Tibial nerve (tissue), 4 donors: ENCODE measurements around the gene CCDC24. TPM values are rescaled to one million over a fixed set of nuclear protein-coding genes. Genes with fewer than 3 reads are reported as not detected.
A peak's percentile ranks its signal among the peaks of the same experiment; 100 is the strongest.

ENCODE experiments used
- DNase-seq, 2 donors: peaks; one replicate each; pipeline ENCODE4 v3.0.0-alpha.2; 2019; ENCODE audit warnings: low spot score in 2 of 2
- H3K27ac ChIP-seq, 4 donors: fragments of 200-600 bp; sonication (generic) in 3 of 4; one replicate each; pipeline ENCODE4 v1.5.1; 2017 to 2019; ENCODE audit warnings: mild to moderate bottlenecking in 1 of 4
- H3K27me3 ChIP-seq, 2 donors: fragments of 200-600 bp; sonication (generic) in 1 of 2; one replicate each; pipeline versions ENCODE4 v1.5.1 to v1.6.0; 2017 to 2019
- H3K36me3 ChIP-seq, 3 donors: fragments of 200-600 bp; sonication (generic); one replicate each; pipeline ENCODE4 v1.5.1; 2018 to 2019
- H3K4me1 ChIP-seq, 4 donors: fragments of 200-600 bp; sonication (generic) in 3 of 4; one replicate each; pipeline ENCODE4 v1.5.1; 2017 to 2019
- H3K4me3 ChIP-seq, 4 donors: fragments of 200-600 bp; sonication (generic) in 3 of 4; one replicate each; pipeline ENCODE4 v1.5.1; 2017 to 2019; ENCODE audit warnings: mild to moderate bottlenecking in 1 of 4, moderate library complexity in 1 of 4
- H3K9me3 ChIP-seq, 4 donors: fragments of 200-600 bp; sonication (generic) in 3 of 4; one replicate each; pipeline ENCODE4 v1.5.1; 2017 to 2019
- CTCF ChIP-seq, 5 experiments: fragments of 200-600 bp in 3 of 5; fragments of 450-650 bp in 2 of 5; sonication (generic) in 3 of 5; IDR thresholded peaks; one replicate each; pipeline ENCODE4 v1.5.1; 2016 to 2019; ENCODE audit warnings: antibody characterized with exemption in 5 of 5, mild to moderate bottlenecking in 3 of 5, moderate library complexity in 2 of 5
- EP300 ChIP-seq, 2 donors: sonication (generic); formaldehyde crosslinking; IDR thresholded peaks; one replicate each; pipeline ENCODE4 v1.6.1; 2017; ENCODE audit warnings: antibody characterized with exemption in 2 of 2, mild to moderate bottlenecking in 1 of 2
- POLR2A ChIP-seq, 2 donors: fragments of 450-650 bp; IDR thresholded peaks; one replicate each; pipeline ENCODE4 v1.6.1; 2017; ENCODE audit warnings: antibody characterized with exemption in 2 of 2, mild to moderate bottlenecking in 2 of 2, moderate library complexity in 2 of 2
- WGBS, 2 donors: methylation state at CpG; one replicate each; pipeline ENCODE4 v1.1.5; 2018; 5-methylcytosine and 5-hydroxymethylcytosine counted together
- total RNA-seq, 4 donors: library from RNA; depleted of rRNA; stranded (reverse); fragments of >200 nt; gene quantifications; one replicate each; pipeline ENCODE4 v1.1.0, GENCODE V29; 2016

The CCDC24 gene
- total RNA-seq, 4 donors from 2014 or later, result 5.4 to 18.8 (median 8.9) TPM

- H3K9me3 ChIP-seq, result no peaks in the 10 kb centered on the region
- WGBS, 2 donors, result 89 to 92% methylated on average over 8 of the region's 8 CpGs
- TF ChIP-seq POLR2A (IDR thresholded peaks at IDR 0.05) (no peak), EP300 (IDR thresholded peaks at IDR 0.05) (no peak), CTCF (IDR thresholded peaks at IDR 0.05) (no peak)
- H3K27ac ChIP-seq, result no peak overlapping the region
- H3K4me3 ChIP-seq, result no peak overlapping the region
- peaks cover 0 to 60% (median 28%) of the 10 kb centered on the region in 4 donors for H3K4me1 ChIP-seq
- no peaks in the 10 kb centered on the region for H3K27me3 ChIP-seq
- no peak for DNase-seq
- H3K36me3 ChIP-seq, result peaks cover 0 to 42% (median 0%) of the 10 kb centered on the region in 3 donors
Observed at GRCh38 chr1:43976890-43977289, 14.5 kb upstream of the CCDC24 start.

- no peaks in the 10 kb centered on the region for H3K9me3 ChIP-seq
- no peak for TF ChIP-seq EP300 (IDR thresholded peaks at IDR 0.05)
- TF ChIP-seq POLR2A (IDR thresholded peaks at IDR 0.05), result no peak
- TF ChIP-seq CTCF (IDR thresholded peaks at IDR 0.05), result no peak
- H3K27ac ChIP-seq, result peak overlapping the region in 2 of 4 donors; percentile 46 to 73
- peaks cover 0 to 63% (median 28%) of the 10 kb centered on the region in 4 donors for H3K4me1 ChIP-seq
- H3K4me3 ChIP-seq, result no peak overlapping the region
- 79 to 83% methylated on average over 9 of the region's 9 CpGs for WGBS, 2 donors
- peaks cover 0 to 41% (median 0%) of the 10 kb centered on the region in 3 donors for H3K36me3 ChIP-seq
- DNase-seq, result no peak
- no peaks in the 10 kb centered on the region for H3K27me3 ChIP-seq
Observed at GRCh38 chr1:43977376-43978263, 13.8 kb upstream of the CCDC24 start.

- 66 to 70% methylated on average over 5 of the region's 5 CpGs for WGBS, 2 donors
- Histone ChIP-seq H3K27ac (peak overlapping the region in 2 of 4 donors; percentile 46 to 73), H3K36me3 (peaks cover 0 to 37% (median 0%) of the 10 kb centered on the region in 3 donors), H3K4me1 (peaks cover 0 to 69% (median 28%) of the 10 kb centered on the region in 4 donors), H3K27me3 (no peaks in the 10 kb centered on the region), H3K4me3 (no peak overlapping the region), H3K9me3 (no peaks in the 10 kb centered on the region)
- TF ChIP-seq POLR2A (IDR thresholded peaks at IDR 0.05) (no peak), CTCF (IDR thresholded peaks at IDR 0.05) (no peak), EP300 (IDR thresholded peaks at IDR 0.05) (no peak)
- no peak for DNase-seq
Observed at GRCh38 chr1:43978264-43978550, 13.2 kb upstream of the CCDC24 start.

- H3K4me1 ChIP-seq, result peaks cover 0 to 74% (median 28%) of the 10 kb centered on the region in 4 donors
- 7 to 14% methylated on average over 19 to 39 of the region's 54 CpGs for WGBS, 2 donors
- H3K27me3 ChIP-seq, result no peaks in the 10 kb centered on the region
- TF ChIP-seq EP300 (IDR thresholded peaks at IDR 0.05), result no peak
- H3K36me3 ChIP-seq, result peaks cover 0 to 40% (median 0%) of the 10 kb centered on the region in 3 donors
- peak within 1 kb of the TSS; percentile 30 to 81 (median 76) for H3K27ac ChIP-seq
- no peaks in the 10 kb centered on the region for H3K9me3 ChIP-seq
- DNase-seq, result no peak
- peak within 1 kb of the TSS; percentile 59 to 72 (median 66) for H3K4me3 ChIP-seq
Observed at GRCh38 chr1:43978551-43979260, 12.7 kb upstream of the CCDC24 start, which contains the start of gene B4GALT2. Gene B4GALT2 (plus strand): TSS chr1:43979210. CDS start chr1:43981161, 1,951 bp downstream.

- TF ChIP-seq POLR2A (IDR thresholded peaks at IDR 0.05) (no peak), CTCF (IDR thresholded peaks at IDR 0.05) (no peak), EP300 (IDR thresholded peaks at IDR 0.05) (no peak)
- no peaks in the 10 kb centered on the region for H3K27me3 ChIP-seq
- no peaks in the 10 kb centered on the region for H3K9me3 ChIP-seq
- peak overlapping the region; percentile 30 to 81 (median 76) for H3K27ac ChIP-seq
- DNase-seq, result no peak
- peaks cover 0 to 45% (median 0%) of the 10 kb centered on the region in 3 donors for H3K36me3 ChIP-seq
- H3K4me3 ChIP-seq, result peak overlapping the region; percentile 59 to 72 (median 66)
- H3K4me1 ChIP-seq, result peaks cover 0 to 74% (median 26%) of the 10 kb centered on the region in 4 donors
- 0% methylated on average over 40 of the region's 45 CpGs; no CpG with 5 or more reads in 1 of the 2 donors for WGBS, 2 donors
Observed at GRCh38 chr1:43979261-43979527, 12.2 kb upstream of the CCDC24 start.
